Measurements from ENCODE around the gene GUK1.
"Not testable (repeated sequence)": the region's sequence is repeated elsewhere in the genome, so short reads cannot be mapped to it uniquely, and the experiment has no call there.

GUK1 gene

GRCh38 chr1:228104526-228105269 lies 35.4 kb upstream of the GUK1 start:
- DNase-seq (ENCODE audit: low read depth, low spot score), result no peak

- DNase-seq (ENCODE audit: low read depth, low spot score), result no peak
Observed at GRCh38 chr1:228105270-228105995, 34.6 kb upstream of the GUK1 start.

- DNase-seq (ENCODE audit: low read depth, low spot score), result no peak
Observed at GRCh38 chr1:228105996-228106799, 33.9 kb upstream of the GUK1 start.

GRCh38 chr1:228106800-228107054 lies 33.4 kb upstream of the GUK1 start:
- DNase-seq (ENCODE audit: low read depth, low spot score), result no peak

GRCh38 chr1:228107636-228108035 lies 32.4 kb upstream of the GUK1 start:
- no peak for DNase-seq (ENCODE audit: low read depth, low spot score)

GRCh38 chr1:228108055-228108690 lies 31.9 kb upstream of the GUK1 start:
- DNase-seq (ENCODE audit: low read depth, low spot score), result no peak

- no peak for DNase-seq (ENCODE audit: low read depth, low spot score)
Observed at GRCh38 chr1:228108742-228109072, 31.4 kb upstream of the GUK1 start.

GRCh38 chr1:228109073-228109961 lies 30.8 kb upstream of the GUK1 start, which contains the start of gene MRPL55:
MRPL55 (minus strand) TSS chr1:228109299; CDS start chr1:228108260, 1,039 bp downstream.
- DNase-seq (ENCODE audit: low read depth, low spot score), result peak; percentile 91

GRCh38 chr1:228109962-228110488 lies 30.1 kb upstream of the GUK1 start:
- no peak for DNase-seq (ENCODE audit: low read depth, low spot score)

- DNase-seq (ENCODE audit: low read depth, low spot score), result no peak
Observed at GRCh38 chr1:228110556-228110955, 29.5 kb upstream of the GUK1 start.

- DNase-seq (ENCODE audit: low read depth, low spot score), result not testable (repeated sequence)
Observed at GRCh38 chr1:228111315-228111714, 28.8 kb upstream of the GUK1 start.

GRCh38 chr1:228112167-228112566 lies 27.9 kb upstream of the GUK1 start:
- no peak for DNase-seq (ENCODE audit: low read depth, low spot score)

- DNase-seq (ENCODE audit: low read depth, low spot score), result no peak
Observed at GRCh38 chr1:228112617-228113016, 27.5 kb upstream of the GUK1 start.

GRCh38 chr1:228114827-228115226 lies 25.3 kb upstream of the GUK1 start:
- DNase-seq (ENCODE audit: low read depth, low spot score), result no peak

GRCh38 chr1:228117335-228117734 lies 22.7 kb upstream of the GUK1 start:
- no peak for DNase-seq (ENCODE audit: low read depth, low spot score)

GRCh38 chr1:228118040-228118439 lies 22.0 kb upstream of the GUK1 start:
- no peak for DNase-seq (ENCODE audit: low read depth, low spot score)

GRCh38 chr1:228120351-228120750 lies 19.7 kb upstream of the GUK1 start:
- DNase-seq (ENCODE audit: low read depth, low spot score), result no peak

- DNase-seq (ENCODE audit: low read depth, low spot score), result no peak
Observed at GRCh38 chr1:228120857-228121489, 19.1 kb upstream of the GUK1 start.

- no peak for DNase-seq (ENCODE audit: low read depth, low spot score)
Observed at GRCh38 chr1:228122921-228123441, 17.1 kb upstream of the GUK1 start.

- DNase-seq (ENCODE audit: low read depth, low spot score), result no peak
Observed at GRCh38 chr1:228123505-228123904, 16.6 kb upstream of the GUK1 start.

Measured in activated naive CD8-positive, alpha-beta T cell treated with anti-CD3 and anti-CD28 coated beads, Interleukin-2, amount 50 U/mL, for 16 hours (primary cell).